ENCODE measurements around the gene JADE2.
"Not testable (repeated sequence)": the region's sequence is repeated elsewhere in the genome, so short reads cannot be mapped to it uniquely, and the experiment has no call there.

Gene JADE2

DNA sequence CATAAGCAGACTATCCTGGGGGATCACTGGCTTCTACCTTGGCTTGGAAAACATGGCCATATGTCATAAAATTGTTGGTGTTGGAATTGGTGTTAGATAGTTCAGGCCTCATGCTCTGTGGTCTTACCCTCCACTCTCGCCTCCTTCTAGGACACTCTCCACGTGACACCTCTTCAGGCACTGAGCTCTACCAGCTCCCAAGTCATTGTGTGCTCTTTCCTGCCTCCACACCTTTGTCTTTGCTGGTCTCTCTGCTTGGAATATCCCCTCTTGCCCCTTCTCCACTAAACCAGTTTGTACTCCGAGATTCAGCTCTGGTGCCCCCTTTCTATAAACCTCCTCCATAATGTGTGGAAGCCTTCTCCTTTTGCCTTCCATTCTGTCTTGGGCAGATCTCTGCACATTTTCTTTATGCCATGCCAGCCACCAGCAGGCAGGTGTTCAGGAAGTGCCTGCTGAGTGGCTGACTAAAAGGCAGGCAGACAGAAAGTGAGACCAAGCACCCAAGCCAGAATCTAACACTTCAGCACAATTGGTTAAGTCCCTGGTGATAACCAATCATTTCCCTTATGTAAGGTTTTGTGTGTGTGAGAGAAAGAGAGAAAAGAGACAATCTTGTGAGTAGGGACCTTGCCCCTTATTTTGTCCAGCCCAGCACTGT lies 69.5 kb downstream of the JADE2 start:
- no peak for DNase-seq

DNA sequence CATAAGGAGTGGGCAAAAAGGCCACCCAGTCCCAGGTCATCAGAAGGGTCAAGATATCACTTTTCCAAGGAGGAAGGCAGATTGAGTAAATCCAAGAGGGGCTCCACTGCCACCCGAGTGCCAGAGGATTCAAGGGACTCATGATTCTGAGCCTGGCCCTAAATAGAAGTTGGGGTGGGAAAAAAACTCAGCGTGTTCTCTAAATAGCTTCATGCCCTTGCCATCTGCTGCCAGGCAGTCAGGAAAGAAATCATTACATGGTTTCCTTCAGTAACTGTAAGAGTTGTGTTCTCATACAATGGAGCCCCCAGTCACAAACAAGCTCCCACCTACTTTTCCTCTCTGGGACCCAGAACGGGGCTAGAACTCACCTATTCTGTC lies 70.0 kb downstream of the JADE2 start:
- no peak for DNase-seq

DNA sequence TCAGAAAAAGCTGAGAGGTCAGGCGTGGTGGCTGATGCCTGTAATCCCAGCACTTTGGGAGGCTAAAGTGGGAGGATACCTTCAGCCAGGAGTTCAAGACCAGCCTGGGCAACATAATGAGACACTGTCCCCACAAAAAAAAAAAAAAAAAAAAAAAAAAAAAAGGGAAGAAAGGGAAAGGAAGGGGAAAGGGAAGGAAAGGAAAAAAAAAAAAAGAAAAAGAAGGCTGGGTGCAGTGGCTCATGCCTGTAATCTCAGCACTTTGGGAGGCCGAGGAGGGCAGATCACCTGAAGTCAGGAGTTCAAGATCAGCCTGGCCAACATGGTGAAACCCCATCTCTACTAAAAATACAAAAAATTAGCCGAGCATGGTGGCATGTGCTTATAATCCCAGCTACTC lies 74.3 kb downstream of the JADE2 start:
- DNase-seq: not testable (repeated sequence)

DNA sequence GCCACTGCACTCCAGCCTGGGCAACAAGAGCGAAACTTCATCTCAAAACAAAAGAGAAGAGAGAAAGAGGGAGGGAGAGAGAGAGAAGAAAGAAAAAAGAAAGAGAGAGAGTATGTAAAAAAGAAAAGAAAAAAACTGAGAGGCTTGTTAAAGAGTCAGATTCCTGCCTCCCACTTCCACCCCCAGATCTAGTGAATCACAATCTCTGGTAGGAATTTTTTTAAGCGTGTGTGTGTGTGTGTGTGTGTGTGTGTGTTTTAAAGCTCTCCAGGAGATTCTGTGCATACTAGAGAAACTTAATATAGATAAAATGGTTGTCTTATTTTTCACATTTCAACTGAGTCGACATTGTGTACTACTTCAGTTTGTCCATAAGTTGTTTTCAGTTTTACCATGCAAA lies 75.1 kb downstream of the JADE2 start:
- DNase-seq: no peak

DNA sequence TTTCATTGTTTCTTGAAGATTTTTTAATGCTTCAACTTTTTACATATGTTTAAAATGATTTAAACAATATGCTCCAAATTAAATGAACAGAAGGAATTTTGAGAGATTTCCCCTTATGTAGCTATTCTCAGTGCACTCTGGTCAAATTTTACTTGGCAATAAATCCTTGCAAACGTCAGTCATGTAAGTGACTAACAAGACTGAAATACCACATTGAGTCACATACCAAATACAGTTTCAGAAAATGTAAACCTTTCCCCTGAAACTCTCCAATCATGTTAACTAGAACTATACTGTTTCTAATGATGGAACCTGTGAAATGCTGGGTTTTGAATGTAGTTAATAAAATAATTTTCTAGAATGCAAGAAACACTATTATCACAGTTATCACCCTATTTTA lies 77.6 kb downstream of the JADE2 start:
- DNase-seq: no peak

DNA sequence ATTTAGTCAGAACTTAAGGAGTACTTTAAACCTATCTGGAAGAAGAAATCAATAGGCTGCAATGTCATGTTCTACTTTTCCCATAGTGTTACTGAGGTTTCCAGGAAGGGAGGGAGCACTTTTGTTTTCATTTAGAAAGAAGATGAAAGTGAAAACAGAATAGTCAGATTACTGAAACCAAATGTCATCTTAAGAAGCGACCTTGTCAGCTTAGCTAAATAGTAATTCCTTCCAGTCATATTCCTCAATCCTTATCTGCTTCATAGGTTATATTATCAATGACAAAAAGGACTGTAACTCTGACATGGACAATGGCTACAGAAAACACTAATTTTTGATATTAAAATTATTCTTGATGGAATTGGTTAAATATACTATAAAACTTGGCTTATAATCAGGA lies 79.4 kb downstream of the JADE2 start:
- no peak for DNase-seq

DNA sequence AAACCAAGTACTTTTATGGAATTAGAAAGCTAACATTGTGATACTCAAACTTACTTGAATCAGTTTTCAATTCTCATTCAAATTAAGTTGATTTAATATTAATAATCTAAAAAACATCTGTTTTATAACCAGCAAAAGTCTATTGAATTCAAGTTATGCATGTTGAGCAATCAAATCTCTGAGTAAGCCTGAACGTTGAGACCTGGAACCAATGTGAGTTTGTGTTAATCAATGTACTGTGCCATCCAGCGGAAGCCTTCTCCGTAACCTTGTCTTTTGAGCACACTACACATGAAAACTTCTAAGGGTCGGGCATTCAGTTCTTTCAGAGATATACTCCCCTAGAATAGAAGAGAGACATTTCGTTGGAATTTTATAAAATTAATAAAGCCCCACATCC lies 81.3 kb downstream of the JADE2 start:
- DNase-seq: no peak

DNA sequence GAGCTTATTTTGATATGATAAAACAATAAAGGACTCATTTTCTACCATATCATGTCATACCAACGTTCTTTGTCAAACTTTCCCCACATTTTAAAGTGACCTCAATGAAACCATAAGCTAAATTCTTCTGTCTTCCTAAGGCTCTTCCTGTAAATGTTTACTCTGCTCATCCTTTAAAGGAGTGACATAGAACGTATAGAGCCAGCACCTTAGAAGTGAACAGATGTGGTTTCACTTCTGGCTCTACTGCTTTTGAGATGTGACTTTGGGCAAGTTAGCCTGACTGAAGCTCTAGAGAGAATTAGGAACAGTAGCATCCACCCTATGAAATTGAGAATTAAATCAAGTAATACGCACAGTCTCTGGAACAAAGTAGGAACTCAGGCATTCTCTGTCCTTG lies 83.1 kb downstream of the JADE2 start:
- DNase-seq: peak; percentile 11

DNA sequence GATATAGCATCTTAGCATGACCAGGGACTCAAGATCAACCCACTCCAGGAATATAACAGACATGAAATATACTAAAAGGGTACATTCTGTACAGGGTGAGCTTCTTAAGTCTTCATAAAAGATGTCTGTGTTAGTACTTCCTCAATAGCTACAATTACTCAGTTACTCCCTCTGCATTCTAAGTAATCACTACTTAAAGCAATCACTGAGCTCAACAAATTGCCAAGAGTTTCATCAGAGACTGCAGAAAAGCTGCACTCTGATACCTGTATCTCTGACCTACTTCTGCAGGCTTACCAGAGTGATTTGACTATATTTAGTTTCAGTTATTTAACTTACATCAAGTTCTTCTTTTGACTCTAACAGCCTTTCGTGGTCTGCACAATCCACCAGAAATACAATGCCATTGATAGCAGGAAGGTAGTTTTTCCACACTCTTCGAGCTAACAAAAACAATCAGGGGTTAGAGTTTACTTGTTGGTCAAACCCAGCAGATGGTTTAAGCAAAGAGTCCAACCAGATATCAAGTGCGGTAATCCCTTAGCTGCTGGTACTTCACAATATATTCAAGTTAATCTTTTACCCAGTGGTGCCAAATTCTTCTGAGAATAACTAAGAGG lies 83.9 kb downstream of the JADE2 start:
- DNase-seq: no peak

DNA sequence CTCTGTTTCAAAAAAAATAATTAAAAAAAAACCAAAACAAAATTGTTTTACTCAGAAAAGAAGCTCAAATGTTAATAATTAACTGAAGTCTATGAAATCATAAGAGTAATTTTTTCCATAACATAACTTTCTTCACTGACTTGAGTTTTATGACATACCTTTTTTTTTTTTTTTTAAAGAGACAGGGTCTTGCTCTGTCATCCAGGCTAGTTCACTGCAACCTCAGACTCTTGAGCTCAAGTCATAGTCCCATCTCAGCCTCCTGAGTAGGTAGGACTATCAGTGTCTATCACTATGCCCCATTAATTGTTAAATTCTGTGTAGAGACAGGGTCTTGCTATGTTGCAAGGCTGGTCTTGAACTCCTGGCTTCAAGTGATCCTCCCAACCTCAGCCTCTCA lies 85.3 kb downstream of the JADE2 start:
- DNase-seq: no peak

DNA sequence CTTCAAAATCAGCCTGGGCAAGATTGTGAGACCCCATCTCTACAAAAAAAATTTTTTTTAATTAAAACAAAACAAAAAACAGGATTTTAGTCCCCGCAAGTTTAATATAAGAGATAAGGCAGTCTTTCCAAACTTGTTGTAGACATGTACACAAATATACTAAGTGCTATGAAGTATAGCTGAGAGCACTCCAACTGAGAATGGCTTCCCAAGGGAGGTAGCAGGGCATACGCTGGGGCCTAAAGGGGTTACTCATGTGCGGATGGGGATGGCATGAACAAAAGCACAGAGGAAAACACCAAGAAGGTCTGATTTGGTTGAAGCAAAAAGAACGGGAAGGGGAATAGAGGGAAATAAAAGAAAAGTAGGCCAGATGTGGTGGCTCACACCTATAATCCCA lies 86.0 kb downstream of the JADE2 start:
- DNase-seq: no peak

DNA sequence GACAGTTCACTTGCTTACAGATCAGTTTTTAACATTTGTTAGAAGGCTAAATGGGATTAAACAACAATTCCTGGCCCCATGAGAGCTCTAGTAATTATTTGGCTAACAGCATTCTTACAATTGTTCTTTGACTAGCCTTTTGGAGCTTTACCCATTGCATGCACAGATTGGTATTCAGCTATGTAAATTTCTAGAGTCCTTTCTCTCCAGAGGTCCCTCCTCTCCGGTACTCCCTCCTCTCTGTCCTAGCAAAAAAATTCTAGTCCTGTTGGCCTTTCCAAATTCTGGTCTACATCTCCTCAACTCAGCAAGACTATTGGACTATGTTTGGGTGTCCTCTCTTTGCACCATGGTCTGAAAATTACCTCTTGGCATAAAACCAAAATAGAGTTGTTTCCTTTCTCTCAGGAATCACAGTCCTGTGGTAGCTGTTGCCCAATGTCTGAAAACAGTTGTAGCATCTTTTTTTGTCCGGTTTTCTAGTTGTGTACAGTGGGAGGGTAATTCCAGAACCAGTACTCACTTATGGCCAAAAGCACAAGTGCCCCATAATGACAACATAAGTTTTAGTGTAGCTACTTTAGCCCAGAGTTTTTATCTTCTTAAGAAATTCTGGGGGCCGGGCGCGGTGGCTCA lies 89.1 kb downstream of the JADE2 start:
- DNase-seq: no peak

DNA sequence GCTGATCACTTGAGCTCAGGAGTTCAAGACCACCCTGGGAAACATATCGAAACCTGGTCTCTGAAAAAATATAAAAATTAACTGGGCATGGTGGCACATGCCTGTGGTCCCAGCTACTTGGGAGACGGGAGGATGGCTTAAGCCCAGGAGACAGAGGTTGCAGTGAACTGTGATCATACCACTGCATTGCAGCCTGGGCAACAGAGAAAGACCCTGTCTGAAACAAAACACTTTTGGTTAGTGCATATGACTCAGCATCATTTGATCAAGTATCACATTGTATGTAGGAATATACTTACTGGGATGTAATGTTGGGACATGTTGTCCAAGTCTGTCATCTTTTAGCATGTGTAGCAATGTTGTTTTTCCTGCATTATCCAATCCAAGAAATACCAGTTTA lies 95.2 kb downstream of the JADE2 start:
- no peak for DNase-seq

DNA sequence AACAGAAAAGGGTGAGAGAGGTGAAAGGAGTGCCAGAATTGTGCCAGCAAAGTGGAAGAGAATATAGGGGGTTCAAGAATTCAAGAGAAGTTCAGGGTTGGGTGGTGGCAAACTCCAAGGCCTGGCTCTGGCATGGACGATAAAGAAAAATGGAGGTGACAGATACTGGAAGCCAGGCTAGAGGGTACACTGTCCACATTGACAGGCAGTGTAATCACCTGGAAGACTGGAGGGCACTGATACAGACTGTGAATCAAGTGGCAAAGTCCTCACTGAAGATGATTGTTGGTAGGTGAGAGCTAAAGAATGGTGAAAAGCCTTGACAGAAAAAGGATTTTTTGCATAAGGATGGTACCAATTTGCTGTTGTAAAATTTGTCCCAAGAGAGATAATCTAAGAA lies 100.1 kb downstream of the JADE2 start:
- DNase-seq: no peak

DNA sequence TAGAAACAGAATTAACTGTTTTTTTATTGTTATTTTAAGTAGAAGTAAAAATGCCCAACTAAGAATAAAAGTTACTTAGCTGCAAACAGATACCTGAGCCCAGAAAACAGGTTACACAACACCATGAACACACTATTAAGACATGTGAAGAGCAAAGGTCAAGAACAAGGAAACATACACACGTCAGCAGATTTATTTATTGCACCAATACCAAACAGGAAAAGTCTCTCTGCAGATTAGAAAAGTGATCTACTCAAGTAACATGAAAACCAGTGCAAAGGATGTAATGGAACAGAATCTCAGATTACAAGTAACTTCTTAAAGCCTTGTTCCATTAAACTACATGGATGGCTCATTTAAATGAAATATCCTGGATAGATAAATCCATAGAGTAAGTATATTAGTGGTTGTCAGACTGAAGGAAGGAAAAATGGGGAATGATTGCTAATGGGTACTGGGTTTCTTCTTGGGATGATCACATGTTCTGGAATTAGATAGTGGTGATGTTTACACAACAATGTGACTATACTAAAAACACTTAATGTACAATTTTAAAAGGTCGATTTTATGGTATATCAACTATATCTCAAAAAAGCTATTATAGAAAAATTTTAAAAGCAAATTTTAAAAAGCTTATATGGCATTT lies 101.0 kb downstream of the JADE2 start:
- no peak for DNase-seq

Measured in CD4-positive, alpha-beta T cell treated with Interleukin-17A for 1 hour (primary cell).